Esophagus muscularis mucosa (tissue), 4 donors: ENCODE data around the gene DCDC2C. TPM values are rescaled to one million over a fixed set of nuclear protein-coding genes. Genes with fewer than 3 reads are reported as not detected.

Experiments used
- DNase-seq: peaks from one replicate; pipeline ENCODE4 v3.0.0-alpha.2; 2017; ENCODE audit errors: extremely low spot score
- H3K27ac ChIP-seq, 4 donors: fragments of 200-600 bp; sonication (generic); replicated peaks in 1 of 4; 1 replicate in 3 of 4; 2 replicates in 1 of 4; pipeline ENCODE4 v1.5.1; 2016 to 2019; ENCODE audit warnings: mild to moderate bottlenecking in 1 of 4
- H3K27me3 ChIP-seq, 4 donors: fragments of 200-600 bp; sonication (generic); one replicate each; pipeline versions ENCODE4 v1.5.1 to v1.6.0; 2016 to 2019
- H3K36me3 ChIP-seq, 4 donors: fragments of 200-600 bp; sonication (generic); one replicate each; pipeline ENCODE4 v1.5.1; 2016 to 2019
- H3K4me1 ChIP-seq, 4 donors: fragments of 200-600 bp; sonication (generic); one replicate each; pipeline ENCODE4 v1.5.1; 2016 to 2019
- H3K4me3 ChIP-seq, 4 donors: fragments of 200-600 bp; sonication (generic); 1 replicate in 2 of 4; 2 replicates in 2 of 4; pipeline ENCODE4 v1.5.1; 2016 to 2019; ENCODE audit warnings: mild to moderate bottlenecking in 4 of 4, moderate library complexity in 1 of 4
- H3K9me3 ChIP-seq, 4 donors: fragments of 200-600 bp; sonication (generic); 1 replicate in 3 of 4; 2 replicates in 1 of 4; pipeline ENCODE4 v1.5.1; 2016 to 2019
- CTCF ChIP-seq, 3 experiments: fragments of 200-600 bp in 2 of 3; fragments of 450-650 bp in 1 of 3; sonication (generic) in 2 of 3; IDR thresholded peaks; one replicate each; pipeline ENCODE4 v1.5.1; 2017 to 2019; ENCODE audit warnings: antibody characterized with exemption in 3 of 3, mild to moderate bottlenecking in 2 of 3, moderate library complexity in 1 of 3
- EP300 ChIP-seq: sonication (generic); formaldehyde crosslinking; IDR thresholded peaks from one replicate; pipeline ENCODE4 v1.6.1; 2017; ENCODE audit warnings: antibody characterized with exemption
- POLR2A ChIP-seq: fragments of 450-650 bp; IDR thresholded peaks from one replicate; pipeline ENCODE4 v1.6.1; 2017; ENCODE audit warnings: antibody characterized with exemption, moderate library complexity, mild to moderate bottlenecking, low read depth
- POLR2AphosphoS5 ChIP-seq, 2 donors: sonication (generic); formaldehyde crosslinking; IDR thresholded peaks; one replicate each; pipeline ENCODE4 v1.6.1; 2017; ENCODE audit warnings: antibody characterized with exemption in 2 of 2
- WGBS: methylation state at CpG from one replicate; pipeline ENCODE4 v1.1.5; 2018; 5-methylcytosine and 5-hydroxymethylcytosine counted together
- intact Hi-C: fragments of 100-400 bp; cut with DNase I; formaldehyde crosslinking; loops from one replicate; pipeline ENCODE4 v1.15.1; 2023
- total RNA-seq, 4 donors: library from RNA; depleted of rRNA; stranded (reverse); fragments of >200 nt; gene quantifications; one replicate each; pipeline versions ENCODE4 v1.1.0 to v1.2.1, GENCODE V29; 2016

DCDC2C gene
- total RNA-seq, 4 donors from 2014 or later = 0.83 TPM; not detected in 3

GRCh38 chr2:3873899-3874298 is 170.5 kb downstream of the DCDC2C start:
- H3K4me1 ChIP-seq = no peaks in the 10 kb centered on the region
- H3K27me3 ChIP-seq = no peaks in the 10 kb centered on the region
- intact Hi-C loops = no loop called here
- DNase-seq = no peak
- H3K4me3 ChIP-seq = no peak overlapping the region
- H3K9me3 ChIP-seq = no peaks in the 10 kb centered on the region
- H3K36me3 ChIP-seq = no peaks in the 10 kb centered on the region
- no peak overlapping the region for H3K27ac ChIP-seq
- TF ChIP-seq POLR2A (no peak), EP300 (no peak)
- 94% methylated on average over 2 of the region's 2 CpGs for WGBS

- no peaks in the 10 kb centered on the region for H3K27me3 ChIP-seq
- H3K36me3 ChIP-seq = no peaks in the 10 kb centered on the region
- no peaks in the 10 kb centered on the region for H3K9me3 ChIP-seq
- 59% methylated on average over 4 of the region's 4 CpGs for WGBS
- H3K4me1 ChIP-seq = no peaks in the 10 kb centered on the region
- no peak overlapping the region for H3K27ac ChIP-seq
- TF ChIP-seq CTCF (IDR thresholded peaks at IDR 0.05) = no peak
- TF ChIP-seq EP300 = no peak
- TF ChIP-seq POLR2AphosphoS5 (IDR thresholded peaks at IDR 0.05) = no peak
- no peak for TF ChIP-seq POLR2A
- no peak overlapping the region for H3K4me3 ChIP-seq
- peak; percentile 86 for DNase-seq
- intact Hi-C loops = no loop called here
These were observed 172.8 kb downstream of the DCDC2C start for GRCh38 chr2:3876221-3876620.

GRCh38 chr2:3876685-3877084 is 173.3 kb downstream of the DCDC2C start:
- Histone ChIP-seq H3K27ac (no peak overlapping the region), H3K36me3 (no peaks in the 10 kb centered on the region), H3K4me3 (no peak overlapping the region), H3K4me1 (no peaks in the 10 kb centered on the region), H3K27me3 (no peaks in the 10 kb centered on the region), H3K9me3 (no peaks in the 10 kb centered on the region)
- TF ChIP-seq CTCF (IDR thresholded peaks at IDR 0.05) (no peak), POLR2AphosphoS5 (IDR thresholded peaks at IDR 0.05) (no peak), EP300 (no peak), POLR2A (no peak)
- DNase-seq = no peak
- intact Hi-C loops = no loop called here
- 23% methylated on average over 3 of the region's 3 CpGs for WGBS

GRCh38 chr2:3885629-3886628 is 182.6 kb downstream of the DCDC2C start:
- TF ChIP-seq EP300 = no peak
- no peak for TF ChIP-seq CTCF (IDR thresholded peaks at IDR 0.05)
- TF ChIP-seq POLR2AphosphoS5 (IDR thresholded peaks at IDR 0.05) = no peak
- TF ChIP-seq POLR2A = no peak
- Histone ChIP-seq H3K4me3 (no peak overlapping the region), H3K27ac (no peak overlapping the region), H3K9me3 (no peaks in the 10 kb centered on the region), H3K4me1 (no peaks in the 10 kb centered on the region), H3K27me3 (no peaks in the 10 kb centered on the region), H3K36me3 (no peaks in the 10 kb centered on the region)
- intact Hi-C loops = no loop called here
- DNase-seq = peak; percentile 66
- WGBS = 46% methylated on average over 24 of the region's 24 CpGs

- TF ChIP-seq CTCF (IDR thresholded peaks at IDR 0.05) (no peak), POLR2A (no peak), EP300 (no peak), POLR2AphosphoS5 (IDR thresholded peaks at IDR 0.05) (no peak)
- no peak overlapping the region for H3K4me3 ChIP-seq
- H3K36me3 ChIP-seq = no peaks in the 10 kb centered on the region
- intact Hi-C loops = no loop called here
- no peaks in the 10 kb centered on the region for H3K9me3 ChIP-seq
- no peaks in the 10 kb centered on the region for H3K4me1 ChIP-seq
- H3K27me3 ChIP-seq = no peaks in the 10 kb centered on the region
- peak; percentile 90 for DNase-seq
- H3K27ac ChIP-seq = no peak overlapping the region
- 79% methylated on average over 2 of the region's 2 CpGs for WGBS
These were observed 191.6 kb downstream of the DCDC2C start for GRCh38 chr2:3895021-3895420.
